Measurements from ENCODE around the gene MOB2.

DNA sequence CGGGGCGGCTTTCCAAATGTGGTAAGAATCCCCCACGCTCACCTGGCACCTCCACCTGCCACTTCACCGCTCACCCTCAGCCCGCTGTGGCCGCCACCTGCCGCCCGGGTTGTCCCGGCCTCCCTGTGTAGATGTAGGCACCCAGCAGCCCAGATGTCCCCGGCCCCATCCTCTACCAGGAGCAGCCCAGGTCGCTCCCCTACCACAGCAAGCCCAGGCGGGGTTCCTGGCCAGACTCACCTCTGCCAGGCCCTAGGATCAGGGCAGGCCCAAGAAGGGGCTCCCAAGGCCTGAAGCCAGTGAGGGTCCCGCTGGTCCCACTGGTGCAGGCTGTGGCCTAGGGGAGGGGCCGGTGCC is 27.4 kb downstream of the MOB2 start:
- TF ChIP-seq, protein P1, sequence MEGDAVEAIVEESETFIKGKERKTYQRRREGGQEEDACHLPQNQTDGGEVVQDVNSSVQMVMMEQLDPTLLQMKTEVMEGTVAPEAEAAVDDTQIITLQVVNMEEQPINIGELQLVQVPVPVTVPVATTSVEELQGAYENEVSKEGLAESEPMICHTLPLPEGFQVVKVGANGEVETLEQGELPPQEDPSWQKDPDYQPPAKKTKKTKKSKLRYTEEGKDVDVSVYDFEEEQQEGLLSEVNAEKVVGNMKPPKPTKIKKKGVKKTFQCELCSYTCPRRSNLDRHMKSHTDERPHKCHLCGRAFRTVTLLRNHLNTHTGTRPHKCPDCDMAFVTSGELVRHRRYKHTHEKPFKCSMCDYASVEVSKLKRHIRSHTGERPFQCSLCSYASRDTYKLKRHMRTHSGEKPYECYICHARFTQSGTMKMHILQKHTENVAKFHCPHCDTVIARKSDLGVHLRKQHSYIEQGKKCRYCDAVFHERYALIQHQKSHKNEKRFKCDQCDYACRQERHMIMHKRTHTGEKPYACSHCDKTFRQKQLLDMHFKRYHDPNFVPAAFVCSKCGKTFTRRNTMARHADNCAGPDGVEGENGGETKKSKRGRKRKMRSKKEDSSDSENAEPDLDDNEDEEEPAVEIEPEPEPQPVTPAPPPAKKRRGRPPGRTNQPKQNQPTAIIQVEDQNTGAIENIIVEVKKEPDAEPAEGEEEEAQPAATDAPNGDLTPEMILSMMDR (conservative IDR thresholded peaks at IDR 0.05; ENCODE audit: low read length), result no peak
- TF ChIP-seq EZH2phosphoT487 (IDR thresholded peaks at IDR 0.05; ENCODE audit: borderline replicate concordance), result no peak
